BJ (cell line): Measurements from ENCODE around the gene ACO2. TPM values are rescaled to one million over a fixed set of nuclear protein-coding genes. Genes with fewer than 3 reads are reported as not detected.

Source experiments
- CTCF ChIA-PET: fragments of 350-600 bp; formaldehyde crosslinking; extraction: SDS; loops from one replicate; lab custom pipeline; 2021; ENCODE audit warnings: antibody characterized with exemption, inconsistent platforms; lab: Yijun Ruan, JAX
- POLR2A ChIA-PET: fragments of 300-600 bp; sonication (Branson Sonifier 250); formaldehyde crosslinking; extraction: SDS; loops from one replicate; lab custom pipeline; 2021; ENCODE audit warnings: antibody characterized with exemption; lab: Charles Lee
- DNase-seq: peaks from one replicate; pipeline ENCODE4 v3.0.0-alpha.2; 2011; ENCODE audit warnings: low read depth
- H3K27me3 ChIP-seq: 2 replicates; pipeline ENCODE4 v1.6.0; 2011; ENCODE audit warnings: low read length; ENCODE audit not compliant: control insufficient read depth, insufficient read depth
- H3K36me3 ChIP-seq: 2 replicates; pipeline ENCODE4 v1.5.1; 2011; ENCODE audit warnings: low read length; ENCODE audit not compliant: control insufficient read depth, insufficient read depth
- H3K4me3 ChIP-seq: 2 replicates; pipeline ENCODE4 v1.5.1; 2011; ENCODE audit warnings: low read depth, mild to moderate bottlenecking, control low read depth, low read length
- polyA plus RNA-seq: library from polyadenylated mRNA; depleted of rRNA; stranded (reverse); fragments of >200 nt; gene quantifications from 2 replicates; pipeline ENCODE4 v1.2.3, GENCODE V29; 2011
- TF ChIP-seq, protein P1 (sequence below): IDR thresholded peaks from 2 replicates; pipeline ENCODE4 v1.5.1; 2011; ENCODE audit warnings: low read depth, mild to moderate bottlenecking, control low read depth, inconsistent platforms, low read length, moderate library complexity; ENCODE audit not compliant: insufficient read depth

The ACO2 gene
- polyA plus RNA-seq, 1 experiment, result 60.5 TPM

DNA sequence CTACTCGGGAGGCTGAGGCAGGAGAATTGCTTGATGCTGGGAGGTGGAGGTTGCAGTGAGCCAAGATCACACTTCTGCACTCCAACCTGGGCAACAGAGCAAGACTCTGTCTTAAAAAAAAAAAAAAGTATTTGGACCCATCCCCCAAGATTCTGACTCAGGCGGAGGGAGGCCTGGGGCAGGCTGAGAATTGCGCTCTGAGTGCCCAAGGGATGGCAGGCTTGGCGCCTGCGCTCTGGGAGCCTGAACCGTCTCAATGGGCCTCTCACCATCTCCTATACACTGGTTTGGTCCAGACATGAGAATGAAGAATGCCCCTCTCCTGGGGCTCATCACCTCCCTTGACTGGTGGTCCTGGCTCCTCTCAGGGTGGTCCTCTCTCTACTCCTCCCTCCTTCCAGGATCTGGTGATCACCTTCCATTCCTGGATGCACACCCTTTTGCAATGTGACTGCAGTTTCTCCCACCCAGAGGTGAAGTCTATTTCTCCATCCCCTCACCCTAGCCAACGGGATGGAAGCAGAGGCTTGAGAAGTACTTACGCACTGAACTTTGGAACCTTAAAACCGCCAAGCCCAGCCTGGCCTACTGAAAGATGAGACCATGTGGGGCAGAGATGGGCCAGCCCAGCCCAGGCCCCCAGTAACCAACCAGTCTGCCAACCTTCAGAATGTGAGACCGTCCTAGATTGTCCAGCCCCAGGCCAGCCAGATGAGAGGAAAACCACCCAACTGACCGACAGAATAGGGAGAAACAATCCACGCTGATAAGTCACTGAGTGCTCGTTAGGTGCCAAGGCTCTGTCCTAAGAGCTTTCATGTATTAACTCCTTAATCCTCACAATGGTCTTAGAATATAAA lies 70.5 kb downstream of the ACO2 start:
- H3K27me3 ChIP-seq, result no peaks in the 10 kb centered on the region
- no peak for DNase-seq
- CTCF ChIA-PET, result interaction anchor here (0.6 to 7.1 kb wide), 4 partner anchors 8 to 58 kb away, joined by 3 to 55 read pairs (median 10); no protein-coding TSS in a partner anchor
- TF ChIP-seq, protein P1, sequence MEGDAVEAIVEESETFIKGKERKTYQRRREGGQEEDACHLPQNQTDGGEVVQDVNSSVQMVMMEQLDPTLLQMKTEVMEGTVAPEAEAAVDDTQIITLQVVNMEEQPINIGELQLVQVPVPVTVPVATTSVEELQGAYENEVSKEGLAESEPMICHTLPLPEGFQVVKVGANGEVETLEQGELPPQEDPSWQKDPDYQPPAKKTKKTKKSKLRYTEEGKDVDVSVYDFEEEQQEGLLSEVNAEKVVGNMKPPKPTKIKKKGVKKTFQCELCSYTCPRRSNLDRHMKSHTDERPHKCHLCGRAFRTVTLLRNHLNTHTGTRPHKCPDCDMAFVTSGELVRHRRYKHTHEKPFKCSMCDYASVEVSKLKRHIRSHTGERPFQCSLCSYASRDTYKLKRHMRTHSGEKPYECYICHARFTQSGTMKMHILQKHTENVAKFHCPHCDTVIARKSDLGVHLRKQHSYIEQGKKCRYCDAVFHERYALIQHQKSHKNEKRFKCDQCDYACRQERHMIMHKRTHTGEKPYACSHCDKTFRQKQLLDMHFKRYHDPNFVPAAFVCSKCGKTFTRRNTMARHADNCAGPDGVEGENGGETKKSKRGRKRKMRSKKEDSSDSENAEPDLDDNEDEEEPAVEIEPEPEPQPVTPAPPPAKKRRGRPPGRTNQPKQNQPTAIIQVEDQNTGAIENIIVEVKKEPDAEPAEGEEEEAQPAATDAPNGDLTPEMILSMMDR, result no peak
- POLR2A ChIA-PET, result no interaction called here
- H3K4me3 ChIP-seq, result no peak overlapping the region
- H3K36me3 ChIP-seq, result peaks cover 6% of the 10 kb centered on the region

DNA sequence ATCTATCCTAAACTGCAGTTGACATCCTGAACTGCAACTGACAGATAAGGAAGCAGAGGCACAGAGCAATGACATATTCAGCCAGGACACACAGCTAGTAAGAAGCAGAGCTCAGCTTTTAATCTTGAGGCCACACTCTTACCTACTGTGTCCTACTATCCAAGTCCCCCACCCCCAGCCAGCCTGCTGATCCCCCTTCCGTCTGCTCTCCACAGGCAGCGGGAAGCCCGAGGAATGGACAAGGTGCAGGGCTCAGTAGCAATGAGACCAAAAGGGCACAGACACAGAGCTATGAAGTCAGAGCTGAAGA lies 71.0 kb downstream of the ACO2 start:
- CTCF ChIA-PET, result interaction anchor here (0.6 to 7.1 kb wide), 6 partner anchors 8 to 137 kb away, joined by 3 to 55 read pairs (median 4); no protein-coding TSS in a partner anchor
- peaks cover 6% of the 10 kb centered on the region for H3K36me3 ChIP-seq
- no peak overlapping the region for H3K4me3 ChIP-seq
- H3K27me3 ChIP-seq, result no peaks in the 10 kb centered on the region
- TF ChIP-seq, protein P1, result no peak
- DNase-seq, result no peak
- POLR2A ChIA-PET, result no interaction called here

DNA sequence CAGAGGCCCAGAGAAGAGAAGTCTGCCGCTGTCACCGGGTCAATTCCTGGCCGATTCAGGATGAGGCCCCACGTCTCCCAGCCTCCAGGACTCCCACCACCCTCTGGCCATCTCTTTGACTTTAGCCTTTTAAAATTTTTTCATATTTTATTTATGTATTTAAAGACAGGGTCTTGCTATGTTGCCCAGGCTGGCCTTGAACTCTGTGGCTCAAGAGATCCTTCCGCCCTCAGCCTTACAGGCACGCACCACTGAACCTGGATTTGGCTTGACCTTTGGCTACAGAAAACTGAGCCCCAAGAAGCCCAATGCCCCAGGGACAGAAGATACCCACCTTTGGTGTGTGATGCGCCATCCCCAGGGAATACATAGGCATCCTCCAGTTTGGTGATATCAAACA lies 71.4 kb downstream of the ACO2 start:
- ChIA-PET CTCF (interaction anchor here (1.1 to 7.1 kb wide), 5 partner anchors 8 to 137 kb away, joined by 3 to 55 read pairs (median 5); no protein-coding TSS in a partner anchor), POLR2A (no interaction called here)
- no peak for DNase-seq
- TF ChIP-seq, protein P1, result no peak
- Histone ChIP-seq H3K4me3 (no peak overlapping the region), H3K36me3 (peaks cover 6% of the 10 kb centered on the region), H3K27me3 (no peaks in the 10 kb centered on the region)

DNA sequence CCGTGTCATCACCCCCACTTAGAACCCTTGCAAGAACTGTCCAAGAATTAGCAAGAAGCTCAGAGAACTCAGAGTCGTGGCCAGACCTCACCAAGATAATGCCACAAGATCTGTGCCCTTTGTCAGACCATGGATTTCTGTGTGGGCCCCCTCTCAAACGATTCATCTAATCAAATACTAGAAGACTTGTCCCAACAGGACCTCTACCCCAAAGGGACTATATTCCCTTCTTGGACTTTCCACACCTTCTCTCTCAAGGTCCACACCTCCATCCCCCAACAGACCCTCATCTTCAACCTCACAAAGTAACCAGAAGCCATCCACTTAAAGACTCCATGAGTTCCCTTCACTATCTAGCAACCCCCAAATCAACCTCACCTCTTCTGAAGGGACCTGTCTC lies 72.6 kb downstream of the ACO2 start:
- no peak for DNase-seq
- Histone ChIP-seq H3K36me3 (peaks cover 6% of the 10 kb centered on the region), H3K4me3 (no peak overlapping the region), H3K27me3 (no peaks in the 10 kb centered on the region)
- ChIA-PET POLR2A (no interaction called here), CTCF (interaction anchor here (1.0 to 7.1 kb wide), 3 partner anchors 14 to 56 kb away, joined by 3 to 55 read pairs (median 16); partner anchors contain the start of gene PMM1)
- TF ChIP-seq, protein P1, result no peak

DNA sequence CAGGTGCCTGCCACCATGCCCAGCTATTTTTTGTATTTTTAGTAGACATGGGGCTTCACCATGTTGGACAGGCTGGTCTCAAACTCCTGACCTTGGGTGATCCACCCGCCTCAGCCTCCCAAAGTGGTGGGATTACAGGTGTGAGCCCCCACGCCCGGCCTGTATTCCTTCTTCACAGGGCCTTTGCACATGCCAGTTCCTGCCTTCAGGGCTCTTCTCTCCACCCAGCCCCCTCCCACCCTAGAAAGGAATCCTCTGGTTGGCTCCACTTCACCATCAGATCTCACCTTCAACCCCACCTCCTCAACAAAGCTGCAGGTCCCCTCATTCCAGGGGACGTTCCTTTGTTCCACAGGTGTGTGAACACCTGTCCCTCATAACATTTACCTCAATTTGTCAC lies 73.3 kb downstream of the ACO2 start:
- CTCF ChIA-PET, result interaction anchor here (2.0 to 7.1 kb wide), 3 partner anchors 9 to 138 kb away, joined by 9 to 55 read pairs (median 11); no protein-coding TSS in a partner anchor
- H3K4me3 ChIP-seq, result no peak overlapping the region

More for the DNA sequence above, 73.3 kb downstream of the ACO2 start:
- TF ChIP-seq, protein P1, result no peak
- Histone ChIP-seq H3K36me3 (peaks cover 4% of the 10 kb centered on the region), H3K27me3 (no peaks in the 10 kb centered on the region)
- POLR2A ChIA-PET, result no interaction called here
- DNase-seq, result no peak
